Limb (tissue), 2 donors: ENCODE measurements around the gene YWHAE.
A peak's percentile ranks its signal among the peaks of the same experiment; 100 is the strongest.
"Not testable (repeated sequence)": the region's sequence is repeated elsewhere in the genome, so short reads cannot be mapped to it uniquely, and the experiment has no call there.

Experiments used
- DNase-seq, 2 donors: peaks; one replicate each; pipeline ENCODE4 v3.0.0-alpha.2; 2016; ENCODE audit errors: extremely low spot score in 2 of 2

Gene YWHAE

GRCh38 chr17:1399679-1400512 lies at the start of gene YWHAE:
TSS of gene YWHAE (minus strand) at chr17:1400222. CDS start at chr17:1400110, 112 bp downstream.
- DNase-seq, result peak; percentile 96 to 98

GRCh38 chr17:1449412-1449967 lies 49.5 kb upstream of the YWHAE start:
- no peak for DNase-seq

GRCh38 chr17:1447052-1447451 lies 47.0 kb upstream of the YWHAE start:
- no peak for DNase-seq

- no peak for DNase-seq
These were observed 46.2 kb upstream of the YWHAE start for GRCh38 chr17:1446201-1446600.

GRCh38 chr17:1445695-1446094 lies 45.7 kb upstream of the YWHAE start:
- not testable (repeated sequence) for DNase-seq

GRCh38 chr17:1442721-1443120 lies 42.7 kb upstream of the YWHAE start:
- not testable (repeated sequence) for DNase-seq

- no peak for DNase-seq
These were observed 42.2 kb upstream of the YWHAE start for GRCh38 chr17:1442187-1442586.

- DNase-seq, result no peak
These were observed 40.9 kb upstream of the YWHAE start for GRCh38 chr17:1440921-1441320.

GRCh38 chr17:1438593-1439083 lies 38.6 kb upstream of the YWHAE start:
- DNase-seq, result no peak

- DNase-seq, result no peak
These were observed 35.3 kb upstream of the YWHAE start for GRCh38 chr17:1435326-1435725.

GRCh38 chr17:1434150-1434549 lies 34.1 kb upstream of the YWHAE start:
- DNase-seq, result no peak

GRCh38 chr17:1431631-1432104 lies 31.6 kb upstream of the YWHAE start:
- no peak for DNase-seq

- no peak for DNase-seq
These were observed 23.6 kb upstream of the YWHAE start for GRCh38 chr17:1423456-1424135.

GRCh38 chr17:1422885-1423284 lies 22.9 kb upstream of the YWHAE start:
- no peak for DNase-seq

GRCh38 chr17:1421470-1421869 lies 21.4 kb upstream of the YWHAE start:
- DNase-seq, result no peak

- no peak for DNase-seq
These were observed 21.0 kb upstream of the YWHAE start for GRCh38 chr17:1420981-1421380.

- DNase-seq, result no peak
These were observed 20.1 kb upstream of the YWHAE start for GRCh38 chr17:1420163-1420562.

- DNase-seq, result not testable (repeated sequence)
These were observed 18.5 kb upstream of the YWHAE start for GRCh38 chr17:1418476-1418875.

GRCh38 chr17:1416414-1416813 lies 16.4 kb upstream of the YWHAE start:
- DNase-seq, result no peak

- no peak for DNase-seq
These were observed 14.6 kb upstream of the YWHAE start for GRCh38 chr17:1414634-1415033.

- no peak for DNase-seq
These were observed 14.1 kb upstream of the YWHAE start for GRCh38 chr17:1414001-1414574.

- no peak for DNase-seq
These were observed 13.3 kb upstream of the YWHAE start for GRCh38 chr17:1413281-1413791.
